Brain microvascular endothelial cell (primary cell): Measurements from ENCODE around the gene USF3.
A peak's percentile ranks its signal among the peaks of the same experiment; 100 is the strongest.

ENCODE experiments used
- DNase-seq: peaks from one replicate; pipeline ENCODE4 v3.0.0-alpha.2; 2020
- H3K27ac ChIP-seq: fragments of 250-450 bp; sonication (Bioruptor Pico); 2 replicates; pipeline ENCODE4 v1.5.1; 2020; ENCODE audit warnings: mild to moderate bottlenecking, moderate library complexity
- H3K27me3 ChIP-seq: fragments of 250-450 bp; sonication (Bioruptor Pico); replicated peaks from 2 replicates; pipeline ENCODE4 v1.5.1; 2020; ENCODE audit warnings: mild to moderate bottlenecking
- H3K36me3 ChIP-seq: fragments of 250-450 bp; sonication (Bioruptor Pico); replicated peaks from 2 replicates; pipeline ENCODE4 v1.5.1; 2020; ENCODE audit warnings: mild to moderate bottlenecking
- H3K4me3 ChIP-seq: 2 replicates; pipeline ENCODE4 v1.5.1; 2011; ENCODE audit warnings: low read depth, mild to moderate bottlenecking, control low read depth, low read length, moderate library complexity
- CTCF ChIP-seq: IDR thresholded peaks from 2 replicates; pipeline ENCODE4 v1.5.1; 2011; ENCODE audit warnings: low read depth, mild to moderate bottlenecking, moderate library complexity, low read length, control low read depth, inconsistent platforms; ENCODE audit errors: missing control alignments
- in situ Hi-C: cut with HindIII; loops from 2 replicates; pipeline ENCODE4 v1.10.0; 2017; ENCODE audit warnings: low sequenced_read_pairs, low pct_ligation_motif_present

USF3 gene

GRCh38 chr3:113677737-113678136, 18.7 kb downstream of the USF3 start:
- in situ Hi-C loops: no loop called here
- no peaks in the 10 kb centered on the region for H3K36me3 ChIP-seq
- H3K27me3 ChIP-seq: no peaks in the 10 kb centered on the region
- H3K27ac ChIP-seq: no peak overlapping the region
- no peak for DNase-seq
- no peak overlapping the region for H3K4me3 ChIP-seq
- no peak for TF ChIP-seq CTCF

GRCh38 chr3:113676261-113676660, 20.2 kb downstream of the USF3 start:
- in situ Hi-C loops: no loop called here
- no peak overlapping the region for H3K27ac ChIP-seq
- TF ChIP-seq CTCF: no peak

GRCh38 chr3:113673593-113673992, 22.8 kb downstream of the USF3 start:
- H3K27ac ChIP-seq: no peak overlapping the region
- H3K27me3 ChIP-seq: no peaks in the 10 kb centered on the region
- H3K4me3 ChIP-seq: no peak overlapping the region
- TF ChIP-seq CTCF: no peak
- DNase-seq: no peak
- in situ Hi-C loops: no loop called here
- H3K36me3 ChIP-seq: no peaks in the 10 kb centered on the region

More at GRCh38 chr3:113676261-113676660, 20.2 kb downstream of the USF3 start:
- H3K27me3 ChIP-seq: no peaks in the 10 kb centered on the region
- H3K4me3 ChIP-seq: no peak overlapping the region
- no peaks in the 10 kb centered on the region for H3K36me3 ChIP-seq
- no peak for DNase-seq

- Histone ChIP-seq H3K4me3 (no peak overlapping the region), H3K27me3 (no peaks in the 10 kb centered on the region), H3K36me3 (no peaks in the 10 kb centered on the region), H3K27ac (no peak overlapping the region)
- peak; percentile 58 for DNase-seq
- no peak for TF ChIP-seq CTCF
- in situ Hi-C loops: no loop called here
Observed at GRCh38 chr3:113668015-113668414, 28.4 kb downstream of the USF3 start.

GRCh38 chr3:113664523-113665094, 31.8 kb downstream of the USF3 start:
- TF ChIP-seq CTCF: no peak
- Histone ChIP-seq H3K4me3 (no peak overlapping the region), H3K27ac (no peak overlapping the region), H3K27me3 (no peaks in the 10 kb centered on the region), H3K36me3 (peaks cover 11% of the 10 kb centered on the region)
- no peak for DNase-seq
- in situ Hi-C loops: no loop called here

- H3K27me3 ChIP-seq: no peaks in the 10 kb centered on the region
- no peak for DNase-seq
- no peak for TF ChIP-seq CTCF
- H3K36me3 ChIP-seq: peaks cover 13% of the 10 kb centered on the region
- no peak overlapping the region for H3K4me3 ChIP-seq
- no peak overlapping the region for H3K27ac ChIP-seq
- in situ Hi-C loops: no loop called here
Observed at GRCh38 chr3:113663761-113664160, 32.7 kb downstream of the USF3 start.
